WTC11 (cell line): ENCODE measurements around the gene ACTRT3.

ENCODE experiments used
- CREB1 ChIP-seq: sonication (generic); formaldehyde crosslinking; IDR thresholded peaks from 2 replicates; pipeline ENCODE4 v1.8.0; 2023; ENCODE audit warnings: mild to moderate bottlenecking, missing genetic modification reagents
- CTCF ChIP-seq: fragments of 200-600 bp; IDR thresholded peaks from 2 replicates; pipeline ENCODE4 v1.8.0; 2022; ENCODE audit warnings: antibody characterized with exemption
- ETV6 ChIP-seq: sonication (generic); formaldehyde crosslinking; IDR thresholded peaks from 2 replicates; pipeline ENCODE4 v1.8.1; 2022; ENCODE audit warnings: mild to moderate bottlenecking, missing genetic modification reagents
- GABPB1 ChIP-seq: sonication (generic); formaldehyde crosslinking; IDR thresholded peaks from 2 replicates; pipeline ENCODE4 v1.8.1; 2023; ENCODE audit warnings: mild to moderate bottlenecking, missing genetic modification reagents
- JUN ChIP-seq: sonication (generic); formaldehyde crosslinking; IDR thresholded peaks from 2 replicates; pipeline ENCODE4 v1.8.0; 2023; ENCODE audit warnings: mild to moderate bottlenecking, missing genetic modification reagents
- MXD4 ChIP-seq: fragments of 250-450 bp; sonication (Bioruptor Pico); IDR thresholded peaks from 2 replicates; pipeline ENCODE4 v1.8.0; 2021; ENCODE audit warnings: mild to moderate bottlenecking, moderate library complexity, borderline replicate concordance
- PRRX2 ChIP-seq: fragments of 250-450 bp; sonication (Bioruptor Pico); IDR thresholded peaks from 2 replicates; pipeline ENCODE4 v1.8.0; 2021; ENCODE audit warnings: mild to moderate bottlenecking
- USF2 ChIP-seq: sonication (generic); formaldehyde crosslinking; IDR thresholded peaks from 2 replicates; pipeline ENCODE4 v1.8.1; 2023; ENCODE audit warnings: mild to moderate bottlenecking, missing genetic modification reagents, moderate library complexity
- ZNF281 ChIP-seq: sonication (generic); formaldehyde crosslinking; IDR thresholded peaks from 2 replicates; pipeline ENCODE4 v1.8.0; 2023; ENCODE audit warnings: mild to moderate bottlenecking, missing genetic modification reagents
- ZNF423 ChIP-seq: fragments of 250-450 bp; sonication (Bioruptor Pico); IDR thresholded peaks from 2 replicates; pipeline ENCODE4 v2.1.2; 2022; ENCODE audit warnings: mild to moderate bottlenecking, moderate library complexity
- TF ChIP-seq, protein P1 (sequence below): sonication (generic); formaldehyde crosslinking; IDR thresholded peaks from 2 replicates; pipeline ENCODE4 v1.8.1; 2022; ENCODE audit warnings: low read depth, missing genetic modification reagents, borderline replicate concordance
- TF ChIP-seq, protein P2 (sequence below): sonication (generic); formaldehyde crosslinking; IDR thresholded peaks from 2 replicates; pipeline ENCODE4 v1.8.1; 2022; ENCODE audit warnings: mild to moderate bottlenecking, missing genetic modification reagents, moderate library complexity, borderline replicate concordance
- TF ChIP-seq, protein P3 (sequence below): sonication (generic); formaldehyde crosslinking; IDR thresholded peaks from 2 replicates; pipeline ENCODE4 v1.8.1; 2022; ENCODE audit warnings: mild to moderate bottlenecking, moderate library complexity, missing genetic modification reagents
- TF ChIP-seq, protein P4 (sequence below): sonication (generic); formaldehyde crosslinking; conservative IDR thresholded peaks from 2 replicates; pipeline ENCODE4 v1.8.1; 2023; ENCODE audit warnings: mild to moderate bottlenecking, low read depth, missing genetic modification reagents, moderate library complexity

DNA sequence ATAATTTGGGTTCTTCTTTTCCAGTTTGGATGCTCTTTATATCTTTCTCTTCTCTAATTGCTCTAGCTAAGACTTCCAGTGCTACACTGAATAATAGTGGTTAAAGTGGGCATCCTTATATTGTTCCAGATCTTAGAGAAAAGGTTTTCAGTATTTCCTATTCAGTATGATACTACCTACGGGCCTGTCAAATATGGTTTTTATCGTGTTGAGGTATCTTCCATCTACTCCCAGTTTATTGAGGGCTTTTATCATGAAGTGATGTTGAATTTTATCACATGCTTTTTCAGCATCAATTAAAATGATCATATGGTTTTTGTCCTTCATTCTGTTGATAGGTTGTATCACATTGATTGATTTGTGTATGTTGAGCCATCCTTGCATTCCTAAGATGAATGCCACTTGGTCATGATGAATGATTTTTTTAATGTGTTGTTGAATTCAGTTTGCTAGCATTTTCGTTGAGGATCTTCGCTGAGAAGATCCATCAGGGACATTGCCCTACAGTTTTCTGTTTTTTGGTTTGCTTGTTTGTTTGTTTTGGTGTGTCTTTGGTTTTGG lies 46.3 kb upstream of the ACTRT3 start:
- no peak for TF ChIP-seq PRRX2 (CRISPR knock-in tag)
- TF ChIP-seq, protein P1, sequence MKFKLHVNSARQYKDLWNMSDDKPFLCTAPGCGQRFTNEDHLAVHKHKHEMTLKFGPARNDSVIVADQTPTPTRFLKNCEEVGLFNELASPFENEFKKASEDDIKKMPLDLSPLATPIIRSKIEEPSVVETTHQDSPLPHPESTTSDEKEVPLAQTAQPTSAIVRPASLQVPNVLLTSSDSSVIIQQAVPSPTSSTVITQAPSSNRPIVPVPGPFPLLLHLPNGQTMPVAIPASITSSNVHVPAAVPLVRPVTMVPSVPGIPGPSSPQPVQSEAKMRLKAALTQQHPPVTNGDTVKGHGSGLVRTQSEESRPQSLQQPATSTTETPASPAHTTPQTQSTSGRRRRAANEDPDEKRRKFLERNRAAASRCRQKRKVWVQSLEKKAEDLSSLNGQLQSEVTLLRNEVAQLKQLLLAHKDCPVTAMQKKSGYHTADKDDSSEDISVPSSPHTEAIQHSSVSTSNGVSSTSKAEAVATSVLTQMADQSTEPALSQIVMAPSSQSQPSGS = no peak
- TF ChIP-seq JUN (CRISPR knock-in tag) = no peak
- no peak for TF ChIP-seq GABPB1 (CRISPR knock-in tag)
- TF ChIP-seq CREB1 = no peak
- no peak for TF ChIP-seq CTCF
- TF ChIP-seq USF2 (CRISPR knock-in tag) = no peak
- no peak for TF ChIP-seq MXD4 (CRISPR knock-in tag)
- TF ChIP-seq, protein P2, sequence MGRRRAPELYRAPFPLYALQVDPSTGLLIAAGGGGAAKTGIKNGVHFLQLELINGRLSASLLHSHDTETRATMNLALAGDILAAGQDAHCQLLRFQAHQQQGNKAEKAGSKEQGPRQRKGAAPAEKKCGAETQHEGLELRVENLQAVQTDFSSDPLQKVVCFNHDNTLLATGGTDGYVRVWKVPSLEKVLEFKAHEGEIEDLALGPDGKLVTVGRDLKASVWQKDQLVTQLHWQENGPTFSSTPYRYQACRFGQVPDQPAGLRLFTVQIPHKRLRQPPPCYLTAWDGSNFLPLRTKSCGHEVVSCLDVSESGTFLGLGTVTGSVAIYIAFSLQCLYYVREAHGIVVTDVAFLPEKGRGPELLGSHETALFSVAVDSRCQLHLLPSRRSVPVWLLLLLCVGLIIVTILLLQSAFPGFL (CRISPR knock-in tag) = no peak
- TF ChIP-seq, protein P3, sequence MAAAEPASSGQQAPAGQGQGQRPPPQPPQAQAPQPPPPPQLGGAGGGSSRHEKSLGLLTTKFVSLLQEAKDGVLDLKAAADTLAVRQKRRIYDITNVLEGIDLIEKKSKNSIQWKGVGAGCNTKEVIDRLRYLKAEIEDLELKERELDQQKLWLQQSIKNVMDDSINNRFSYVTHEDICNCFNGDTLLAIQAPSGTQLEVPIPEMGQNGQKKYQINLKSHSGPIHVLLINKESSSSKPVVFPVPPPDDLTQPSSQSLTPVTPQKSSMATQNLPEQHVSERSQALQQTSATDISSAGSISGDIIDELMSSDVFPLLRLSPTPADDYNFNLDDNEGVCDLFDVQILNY = no peak
- no peak for TF ChIP-seq ZNF423 (CRISPR knock-in tag)
- TF ChIP-seq ETV6 (CRISPR knock-in tag) = no peak
- no peak for TF ChIP-seq ZNF281 (CRISPR knock-in tag)
- TF ChIP-seq, protein P4, sequence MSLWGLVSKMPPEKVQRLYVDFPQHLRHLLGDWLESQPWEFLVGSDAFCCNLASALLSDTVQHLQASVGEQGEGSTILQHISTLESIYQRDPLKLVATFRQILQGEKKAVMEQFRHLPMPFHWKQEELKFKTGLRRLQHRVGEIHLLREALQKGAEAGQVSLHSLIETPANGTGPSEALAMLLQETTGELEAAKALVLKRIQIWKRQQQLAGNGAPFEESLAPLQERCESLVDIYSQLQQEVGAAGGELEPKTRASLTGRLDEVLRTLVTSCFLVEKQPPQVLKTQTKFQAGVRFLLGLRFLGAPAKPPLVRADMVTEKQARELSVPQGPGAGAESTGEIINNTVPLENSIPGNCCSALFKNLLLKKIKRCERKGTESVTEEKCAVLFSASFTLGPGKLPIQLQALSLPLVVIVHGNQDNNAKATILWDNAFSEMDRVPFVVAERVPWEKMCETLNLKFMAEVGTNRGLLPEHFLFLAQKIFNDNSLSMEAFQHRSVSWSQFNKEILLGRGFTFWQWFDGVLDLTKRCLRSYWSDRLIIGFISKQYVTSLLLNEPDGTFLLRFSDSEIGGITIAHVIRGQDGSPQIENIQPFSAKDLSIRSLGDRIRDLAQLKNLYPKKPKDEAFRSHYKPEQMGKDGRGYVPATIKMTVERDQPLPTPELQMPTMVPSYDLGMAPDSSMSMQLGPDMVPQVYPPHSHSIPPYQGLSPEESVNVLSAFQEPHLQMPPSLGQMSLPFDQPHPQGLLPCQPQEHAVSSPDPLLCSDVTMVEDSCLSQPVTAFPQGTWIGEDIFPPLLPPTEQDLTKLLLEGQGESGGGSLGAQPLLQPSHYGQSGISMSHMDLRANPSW (CRISPR knock-in tag) = no peak
